HCT116 (cell line): Measurements from ENCODE around the gene DGKB.

Experiments used
- POLR2A ChIP-seq: IDR thresholded peaks from 2 replicates; pipeline ENCODE4 v1.7.0; 2011; ENCODE audit warnings: borderline replicate concordance; ENCODE audit not compliant: insufficient read depth, insufficient read length; ENCODE audit errors: extremely low read depth
- RAD21 ChIP-seq: IDR thresholded peaks from 2 replicates; pipeline ENCODE4 v1.6.1; 2012; ENCODE audit warnings: low read depth, mild to moderate bottlenecking
- TF ChIP-seq, protein P1 (sequence below), 3 experiments: fragments of 200-600 bp in 1 of 3; sonication (generic) in 1 of 3; IDR thresholded peaks in 2 of 3; conservative IDR thresholded peaks in 1 of 3; 2 replicates each; pipeline ENCODE4 v1.5.1; 2012 to 2017; ENCODE audit warnings: low read depth in 2 of 3, low read length in 2 of 3, antibody characterized with exemption in 1 of 3, borderline replicate concordance in 1 of 3, control low read depth in 1 of 3, mild to moderate bottlenecking in 1 of 3, mixed read lengths in 1 of 3, mixed run types in 1 of 3, moderate library complexity in 1 of 3; ENCODE audit not compliant: insufficient read depth in 1 of 3
- TF ChIP-seq, protein P2 (sequence below): IDR thresholded peaks from 2 replicates; pipeline ENCODE4 v1.6.1; 2012

DNA sequence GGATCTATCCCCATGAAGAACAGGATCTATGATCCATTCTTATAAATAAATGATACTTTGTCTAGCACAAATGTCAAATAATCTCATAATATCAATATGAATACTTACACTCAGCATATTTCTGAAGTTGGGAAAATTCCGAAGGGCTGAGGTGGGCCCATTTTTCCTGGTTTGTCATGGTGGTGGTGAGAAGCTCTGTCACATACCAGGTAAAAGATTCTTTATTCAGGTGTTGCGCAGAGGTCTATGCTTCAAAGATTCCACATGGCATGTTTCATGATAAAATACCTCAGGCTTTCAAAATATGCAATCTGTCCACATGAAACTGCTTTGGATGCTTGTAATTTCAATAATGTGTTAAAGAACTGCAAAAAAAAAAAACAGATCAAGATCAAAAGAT, 61.5 kb downstream of the DGKB start:
- TF ChIP-seq POLR2A, result no peak
- TF ChIP-seq, protein P1, sequence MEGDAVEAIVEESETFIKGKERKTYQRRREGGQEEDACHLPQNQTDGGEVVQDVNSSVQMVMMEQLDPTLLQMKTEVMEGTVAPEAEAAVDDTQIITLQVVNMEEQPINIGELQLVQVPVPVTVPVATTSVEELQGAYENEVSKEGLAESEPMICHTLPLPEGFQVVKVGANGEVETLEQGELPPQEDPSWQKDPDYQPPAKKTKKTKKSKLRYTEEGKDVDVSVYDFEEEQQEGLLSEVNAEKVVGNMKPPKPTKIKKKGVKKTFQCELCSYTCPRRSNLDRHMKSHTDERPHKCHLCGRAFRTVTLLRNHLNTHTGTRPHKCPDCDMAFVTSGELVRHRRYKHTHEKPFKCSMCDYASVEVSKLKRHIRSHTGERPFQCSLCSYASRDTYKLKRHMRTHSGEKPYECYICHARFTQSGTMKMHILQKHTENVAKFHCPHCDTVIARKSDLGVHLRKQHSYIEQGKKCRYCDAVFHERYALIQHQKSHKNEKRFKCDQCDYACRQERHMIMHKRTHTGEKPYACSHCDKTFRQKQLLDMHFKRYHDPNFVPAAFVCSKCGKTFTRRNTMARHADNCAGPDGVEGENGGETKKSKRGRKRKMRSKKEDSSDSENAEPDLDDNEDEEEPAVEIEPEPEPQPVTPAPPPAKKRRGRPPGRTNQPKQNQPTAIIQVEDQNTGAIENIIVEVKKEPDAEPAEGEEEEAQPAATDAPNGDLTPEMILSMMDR (IDR thresholded peaks at IDR 0.05 in 2 of 3, conservative IDR thresholded peaks at IDR 0.05 in 1 of 3; ENCODE audit: borderline replicate concordance in 1 of 3, insufficient read depth in 1 of 3, low read depth in 2 of 3, low read length in 2 of 3), result no peak
- no peak for TF ChIP-seq RAD21
- TF ChIP-seq, protein P2, sequence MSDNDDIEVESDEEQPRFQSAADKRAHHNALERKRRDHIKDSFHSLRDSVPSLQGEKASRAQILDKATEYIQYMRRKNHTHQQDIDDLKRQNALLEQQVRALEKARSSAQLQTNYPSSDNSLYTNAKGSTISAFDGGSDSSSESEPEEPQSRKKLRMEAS, result no peak
